GM19452 (cell line): ENCODE data around the gene TMEM215.
"Not testable (repeated sequence)": the region's sequence is repeated elsewhere in the genome, so short reads cannot be mapped to it uniquely, and the experiment has no call there.

Experiments
- ATAC-seq: cut with Tn5 transposase; IDR thresholded peaks from one replicate; pipeline ENCODE4 v1.9.1; 2021; ENCODE audit not compliant: unreplicated experiment

Gene TMEM215, protein sequence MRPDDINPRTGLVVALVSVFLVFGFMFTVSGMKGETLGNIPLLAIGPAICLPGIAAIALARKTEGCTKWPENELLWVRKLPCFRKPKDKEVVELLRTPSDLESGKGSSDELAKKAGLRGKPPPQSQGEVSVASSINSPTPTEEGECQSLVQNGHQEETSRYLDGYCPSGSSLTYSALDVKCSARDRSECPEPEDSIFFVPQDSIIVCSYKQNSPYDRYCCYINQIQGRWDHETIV

DNA sequence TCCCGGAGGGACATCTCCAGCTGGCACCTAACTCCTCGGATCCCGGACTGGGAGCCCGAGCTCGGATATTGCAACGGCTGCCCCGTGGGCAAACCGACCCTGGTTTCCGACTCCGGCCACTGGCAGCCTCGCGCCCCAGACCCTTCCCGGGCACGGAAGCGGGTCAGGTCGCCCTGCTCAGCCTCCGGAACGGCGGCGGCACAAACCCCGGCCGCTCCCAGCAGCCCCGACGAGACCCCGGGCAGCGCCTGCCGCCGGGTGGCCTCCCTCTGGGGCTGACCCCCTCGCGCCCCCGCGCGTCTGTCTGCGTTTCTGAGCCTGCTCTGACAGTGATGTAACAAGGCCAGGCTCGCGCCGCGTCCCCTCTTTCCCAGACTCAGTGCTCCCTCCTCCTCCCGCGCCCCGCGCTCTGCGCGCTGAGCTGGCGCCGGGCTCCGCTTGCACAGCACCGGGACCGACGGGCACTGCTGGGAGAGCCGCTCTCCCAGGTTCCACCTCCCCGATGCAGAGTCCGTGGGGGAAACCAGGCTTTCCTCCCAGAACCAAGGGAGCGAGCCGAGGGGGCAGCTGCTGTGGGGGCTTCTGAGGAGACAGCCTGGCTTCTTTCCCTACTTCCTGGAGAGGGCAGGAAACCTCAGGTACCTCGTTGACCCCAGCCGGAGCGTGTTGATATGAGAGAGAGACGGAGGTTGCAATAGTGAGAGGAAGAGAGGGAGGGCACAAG lies at the start of gene TMEM215:
Gene TMEM215 (plus strand): TSS at position 373 of the 724 bp plus-strand sequence. CDS start 644 bp downstream, outside the sequence.
- no peak for ATAC-seq

DNA sequence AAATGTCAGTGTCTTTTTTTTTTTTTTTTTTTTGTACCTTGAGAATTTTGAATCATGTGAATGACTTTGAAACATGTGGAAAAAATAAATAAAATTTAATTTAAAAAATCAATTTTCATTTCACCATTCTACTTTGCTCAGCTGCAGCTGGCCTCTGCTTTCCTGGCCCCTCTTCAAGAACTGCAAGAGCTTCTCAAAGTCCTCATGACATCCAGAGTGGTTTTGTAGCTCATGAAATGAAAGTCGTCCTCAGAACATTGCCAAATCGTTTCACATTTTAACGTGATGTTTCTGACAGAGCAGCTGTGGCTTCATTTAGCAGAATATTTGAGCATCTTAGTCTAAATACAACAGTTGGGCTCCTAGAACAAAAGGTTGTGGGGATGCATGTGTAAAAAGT lies 47.9 kb upstream of the TMEM215 start:
- ATAC-seq = no peak

GRCh38 chr9:32737378-32737777 lies 46.0 kb upstream of the TMEM215 start:
- no peak for ATAC-seq

DNA sequence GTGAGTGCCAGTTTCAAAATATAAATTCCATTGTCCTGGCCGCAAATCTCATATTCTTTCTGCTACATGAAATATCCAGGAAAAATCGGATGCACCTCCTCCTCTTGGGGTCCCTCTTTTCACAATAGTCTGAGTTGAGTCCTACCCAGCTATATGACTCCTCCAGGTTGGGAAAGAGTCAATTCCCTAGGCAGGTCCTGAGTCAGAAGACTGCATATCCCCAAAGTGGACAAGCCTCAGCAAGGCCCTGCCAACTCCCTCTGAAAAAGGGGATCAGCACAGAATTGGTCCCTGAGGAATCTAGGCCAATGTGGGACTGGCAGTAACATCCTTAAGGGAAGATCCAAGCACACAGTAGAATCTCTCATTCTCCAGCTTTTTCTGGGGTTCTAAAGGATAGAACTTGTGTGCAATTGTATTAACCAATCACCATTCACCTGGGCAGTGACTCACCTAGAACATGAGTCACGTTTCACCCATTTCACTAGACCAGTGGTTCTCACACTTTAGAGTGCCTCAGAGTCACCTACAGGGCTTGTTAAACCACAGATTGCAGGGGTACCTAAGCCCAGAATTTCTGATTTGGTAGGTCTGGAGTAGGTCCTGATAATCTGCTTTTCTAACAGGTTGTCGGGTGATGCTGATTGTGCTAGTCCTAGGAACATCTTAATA lies 44.7 kb upstream of the TMEM215 start:
- ATAC-seq = no peak

- no peak for ATAC-seq
Measured at GRCh38 chr9:32741706-32742105, 41.6 kb upstream of the TMEM215 start.

- ATAC-seq = no peak
Measured at GRCh38 chr9:32742296-32742695, 41.0 kb upstream of the TMEM215 start.

DNA sequence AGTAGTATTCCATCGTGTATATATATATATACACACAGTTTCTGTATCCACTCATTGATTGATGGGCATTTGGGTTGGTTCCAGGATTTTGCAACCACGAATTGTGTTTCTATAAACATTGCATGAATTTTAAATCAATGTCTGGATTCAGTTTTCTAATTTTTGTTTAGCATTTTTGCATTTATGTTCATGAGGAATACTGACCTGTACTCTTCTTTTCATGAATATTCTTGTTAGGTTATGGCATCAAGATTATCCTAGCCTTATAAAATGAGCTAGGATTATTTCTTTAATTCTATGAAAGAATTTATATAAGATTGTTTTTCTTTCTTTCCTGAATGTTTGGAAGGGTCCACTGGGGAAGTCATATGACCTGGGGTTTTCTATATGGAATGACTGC lies 35.3 kb upstream of the TMEM215 start:
- no peak for ATAC-seq

DNA sequence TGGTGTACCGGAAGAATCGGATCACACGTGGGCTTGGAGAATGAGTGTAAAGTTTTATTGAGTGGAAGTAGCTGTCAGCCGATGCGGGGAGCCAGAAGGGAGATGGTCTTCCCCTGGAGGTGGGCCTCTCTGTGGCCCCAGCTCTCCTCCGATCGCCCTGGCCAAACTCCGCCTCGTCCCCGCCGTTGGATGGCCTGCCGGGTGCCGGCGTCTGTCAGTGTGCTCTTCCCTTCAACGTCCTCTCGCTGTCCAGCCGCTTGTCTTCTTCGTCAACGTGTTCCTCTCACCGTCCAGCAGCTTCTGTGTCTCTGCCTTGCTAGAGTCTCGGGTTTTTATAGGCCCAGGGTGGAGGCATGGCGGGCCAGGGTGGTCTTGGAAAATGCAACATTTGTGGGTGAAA lies 27.6 kb upstream of the TMEM215 start:
- ATAC-seq = no peak

DNA sequence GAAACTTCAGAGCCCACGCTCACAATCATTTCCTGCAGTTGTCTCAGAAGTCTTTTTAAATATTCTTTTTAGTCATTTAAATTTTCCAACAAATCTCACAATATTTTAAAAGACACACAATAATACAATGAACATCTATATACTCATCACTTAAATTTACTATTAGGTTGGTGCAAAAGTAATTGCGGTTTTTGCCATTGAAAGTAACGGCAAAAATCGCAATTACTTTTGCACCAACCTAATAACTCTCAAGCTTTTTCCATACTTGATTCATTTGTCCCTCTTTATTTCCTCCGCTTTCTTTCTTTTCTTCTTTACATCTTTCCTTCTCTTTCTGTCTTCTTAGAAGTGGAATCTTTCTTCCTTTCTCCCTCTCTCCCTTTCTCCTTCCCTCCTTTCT lies 19.2 kb upstream of the TMEM215 start:
- no peak for ATAC-seq

DNA sequence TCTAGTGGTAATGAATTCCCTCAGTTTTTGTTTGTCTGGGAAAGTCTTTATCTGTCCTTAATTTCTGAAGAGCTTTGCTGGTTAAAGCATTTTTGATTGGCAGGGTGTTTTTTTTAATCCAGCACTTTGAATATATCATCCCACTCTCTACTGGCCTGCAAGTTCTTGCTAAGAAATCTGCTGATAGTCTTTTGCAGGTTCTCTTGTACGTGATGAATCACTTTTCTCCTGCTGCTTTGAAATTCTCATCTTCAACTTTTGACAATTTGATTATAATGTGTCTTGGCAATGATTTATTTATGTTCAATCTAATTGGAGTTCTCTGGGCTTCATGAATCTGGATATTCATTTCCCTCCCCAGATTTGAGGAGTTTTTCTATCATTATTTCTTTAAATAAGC lies 8.1 kb upstream of the TMEM215 start:
- ATAC-seq = no peak

- ATAC-seq = no peak
Measured at GRCh38 chr9:32776201-32776600, 7.1 kb upstream of the TMEM215 start.

DNA sequence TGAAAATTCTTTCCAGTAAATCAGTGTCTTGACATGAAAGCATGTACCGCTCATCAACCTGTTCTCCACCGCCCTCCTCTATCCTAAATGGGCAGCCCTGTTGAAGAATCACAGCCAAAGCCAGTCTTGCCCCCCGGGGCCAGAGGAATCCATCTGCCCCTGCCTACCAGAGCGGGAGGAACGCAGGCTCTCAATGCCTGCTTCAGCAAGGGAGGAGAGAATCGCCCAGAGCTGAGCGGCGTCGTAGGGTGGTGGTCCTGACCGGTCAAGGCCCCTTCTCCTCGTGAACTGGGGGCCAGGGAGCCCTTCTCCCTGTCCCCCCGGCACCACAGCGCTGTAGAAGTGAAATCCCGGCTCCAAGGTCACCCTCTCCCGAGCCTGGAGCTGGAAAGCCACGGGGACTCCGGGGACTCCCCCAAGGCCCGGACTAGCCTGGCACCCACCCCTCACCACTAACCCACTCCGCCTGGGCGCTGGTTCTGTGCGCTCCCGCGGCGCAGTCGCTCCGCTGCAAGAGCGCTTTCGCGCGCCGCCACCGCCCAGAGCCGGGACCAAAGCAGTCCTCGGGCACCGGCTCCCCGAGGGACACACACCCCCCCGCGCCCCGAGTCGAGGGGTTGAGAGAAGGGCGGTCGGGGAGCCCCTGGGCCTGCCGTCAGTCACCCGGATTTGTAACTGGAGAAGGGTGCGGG lies 718 bp upstream of the TMEM215 start:
- ATAC-seq = no peak

DNA sequence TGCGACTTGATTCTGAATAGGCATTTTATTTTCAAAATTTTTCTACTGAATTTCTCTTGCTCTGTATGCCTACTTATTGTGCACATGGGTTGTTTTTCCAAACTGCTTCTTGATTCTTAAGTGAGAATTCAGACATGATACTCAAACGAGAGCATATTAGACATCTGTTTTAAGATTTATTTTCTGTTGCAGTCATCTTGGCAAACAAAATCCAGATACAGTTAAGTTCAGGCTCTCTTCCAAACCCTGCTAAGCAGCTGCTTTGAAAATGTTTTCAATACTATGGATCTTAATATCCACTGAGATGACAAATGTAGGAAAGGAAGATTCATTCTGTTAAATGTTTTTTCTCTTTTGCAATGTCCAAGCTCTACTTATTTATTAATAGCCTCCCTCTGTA lies 4.5 kb downstream of the TMEM215 start:
- ATAC-seq = no peak

DNA sequence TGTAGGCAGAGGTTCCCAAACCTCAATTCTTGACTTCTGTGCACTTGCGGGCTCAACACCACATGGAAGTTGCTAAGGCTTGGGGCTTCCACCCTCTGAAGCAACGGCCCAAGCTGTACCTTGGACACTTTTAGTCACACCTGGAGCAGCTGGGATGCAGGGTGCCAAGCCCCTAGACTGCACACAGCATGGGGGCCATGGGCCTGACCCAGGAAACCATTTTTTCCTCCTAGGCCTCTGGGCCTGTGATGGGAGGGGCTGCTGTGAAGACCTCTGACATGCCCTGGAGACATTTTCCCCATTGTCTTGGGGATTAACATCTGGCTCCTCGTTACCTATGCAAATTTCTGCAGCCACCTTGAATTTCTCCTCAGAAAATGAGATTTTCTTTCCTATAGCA lies 12.7 kb downstream of the TMEM215 start:
- ATAC-seq = not testable (repeated sequence)

- no peak for ATAC-seq
Measured at GRCh38 chr9:32801530-32801929, 18.2 kb downstream of the TMEM215 start.

DNA sequence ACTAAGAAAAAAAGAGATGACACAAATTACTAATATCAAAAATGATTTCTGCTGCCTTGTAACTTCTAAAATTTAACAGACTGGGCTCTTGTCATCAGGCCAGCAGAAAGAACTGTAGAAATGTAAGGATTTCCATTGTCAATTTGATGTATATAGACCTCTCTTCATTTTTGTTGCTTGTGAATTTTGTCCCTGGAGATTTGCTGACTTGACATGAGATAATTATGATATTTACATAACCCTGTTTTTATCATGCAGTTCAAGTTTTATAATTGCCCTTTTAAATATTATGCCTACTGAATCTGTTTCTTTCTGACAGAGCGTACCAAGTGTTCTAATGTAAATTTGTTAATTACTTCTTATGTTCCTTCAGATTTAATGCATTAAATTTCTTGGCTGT lies 23.9 kb downstream of the TMEM215 start:
- ATAC-seq = no peak

DNA sequence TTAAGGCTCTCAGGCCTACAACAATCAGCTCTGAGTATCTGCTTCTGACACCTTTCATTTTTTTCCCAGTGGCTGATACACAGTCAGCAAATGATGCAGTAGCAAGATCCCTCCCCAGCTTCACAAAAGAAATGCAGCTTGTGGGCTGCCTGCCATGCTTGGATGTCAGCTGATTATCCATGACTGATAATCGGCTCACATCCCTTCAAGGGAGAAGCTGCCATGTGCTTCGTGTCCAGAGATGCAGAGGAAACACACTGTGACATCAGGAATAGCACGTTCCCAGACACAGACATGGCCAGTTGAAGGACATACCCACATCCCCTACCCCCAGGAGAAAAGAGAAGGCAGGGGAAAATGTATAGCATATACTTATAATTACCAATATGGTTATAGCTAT lies 27.9 kb downstream of the TMEM215 start:
- ATAC-seq = no peak

DNA sequence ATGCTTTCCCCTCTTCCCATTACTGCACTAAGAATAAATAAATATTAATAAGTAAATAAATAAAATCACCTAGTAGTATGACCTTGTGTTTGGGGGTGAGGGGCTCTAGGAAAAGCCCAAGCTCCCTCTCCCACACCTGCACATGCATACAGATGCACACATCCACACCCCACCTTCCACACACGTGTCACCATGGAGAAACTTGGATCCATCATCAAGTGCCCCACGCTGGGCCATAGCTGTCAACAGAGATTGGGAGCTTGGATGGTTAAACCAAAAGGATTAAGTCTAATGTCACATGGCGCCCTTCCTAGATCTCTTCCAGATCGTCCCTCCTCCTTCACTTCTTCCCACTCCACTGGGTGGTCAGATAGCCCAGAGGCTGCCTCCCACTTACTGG lies 37.0 kb downstream of the TMEM215 start:
- no peak for ATAC-seq

DNA sequence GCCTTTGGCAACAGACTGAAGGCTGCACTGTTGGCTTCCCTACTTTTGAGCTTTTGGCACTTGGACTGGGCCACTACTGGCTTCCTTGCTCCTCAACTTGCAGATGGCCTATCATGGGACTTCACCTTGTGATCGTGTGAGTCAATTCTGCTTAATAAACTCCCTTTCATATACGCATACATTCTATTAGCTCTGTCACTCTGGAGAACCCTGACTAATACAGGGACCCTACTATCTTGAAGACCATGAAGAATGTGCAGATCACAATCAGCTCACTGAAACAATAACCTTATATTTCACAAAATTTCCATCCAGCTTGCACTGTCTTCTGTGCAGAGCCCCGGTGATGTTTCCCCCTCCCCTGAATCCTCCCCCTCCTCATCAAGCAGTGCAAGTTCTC lies 39.8 kb downstream of the TMEM215 start:
- no peak for ATAC-seq

DNA sequence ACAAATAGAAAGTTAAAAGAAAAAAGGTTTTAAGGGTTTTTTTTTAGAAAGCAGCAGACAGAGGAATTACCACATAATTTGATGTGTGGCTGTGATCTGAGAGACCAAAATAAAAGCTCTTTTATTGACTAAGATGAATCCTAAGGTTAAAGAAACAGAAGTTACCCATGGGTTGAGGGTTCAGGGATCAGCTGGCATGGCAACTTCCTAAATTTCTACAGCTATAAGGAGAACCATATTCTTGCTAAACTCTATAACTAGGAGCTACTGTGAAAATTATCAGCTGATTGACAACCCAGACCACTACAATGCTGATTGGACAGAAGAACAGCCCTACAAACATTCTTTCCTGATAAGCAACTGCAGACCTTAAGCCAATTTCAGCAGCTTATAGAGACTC lies 40.2 kb downstream of the TMEM215 start:
- ATAC-seq = no peak

GRCh38 chr9:32825203-32825602 lies 41.9 kb downstream of the TMEM215 start:
- ATAC-seq = no peak

DNA sequence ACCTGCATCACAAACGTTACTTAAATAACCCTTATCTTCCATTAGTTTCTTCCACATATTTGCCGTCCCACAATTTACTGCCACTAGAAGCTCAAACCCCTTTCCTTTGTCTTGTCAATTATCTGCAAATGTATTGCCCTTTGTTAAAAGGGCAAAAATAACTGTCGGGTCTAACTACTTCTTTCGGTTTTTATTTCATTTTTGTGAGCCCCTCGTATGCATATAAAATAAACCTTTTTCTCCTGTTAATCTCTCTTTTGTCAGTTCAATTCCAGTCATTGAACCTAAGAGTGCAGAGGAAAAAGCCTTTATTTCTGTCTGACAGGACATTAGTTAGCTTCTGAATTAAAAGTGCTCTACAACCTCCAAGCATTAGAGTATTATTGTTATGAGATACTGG lies 45.5 kb downstream of the TMEM215 start:
- ATAC-seq = no peak
